ENCODE results near the gene PELI1.

Gene PELI1

GRCh38 chr2:64144057-64145013 is at the start of gene PELI1:
Gene PELI1, minus strand, starts transcription at chr2:64144420. Its CDS starts 36,110 bp downstream, at chr2:64108310.
- peak; percentile 83 to 86 for DNase-seq (ENCODE audit: low read depth in 2 of 2)

- no peak for DNase-seq (ENCODE audit: low read depth in 2 of 2)
These were observed 49.3 kb upstream of the PELI1 start for GRCh38 chr2:64193491-64193890.

GRCh38 chr2:64192664-64193105 is 48.5 kb upstream of the PELI1 start:
- DNase-seq (ENCODE audit: low read depth in 2 of 2): no peak

GRCh38 chr2:64192125-64192479 is 47.9 kb upstream of the PELI1 start:
- no peak for DNase-seq (ENCODE audit: low read depth in 2 of 2)

GRCh38 chr2:64189586-64189985 is 45.4 kb upstream of the PELI1 start:
- no peak for DNase-seq (ENCODE audit: low read depth in 2 of 2)

GRCh38 chr2:64189167-64189566 is 44.9 kb upstream of the PELI1 start:
- no peak for DNase-seq (ENCODE audit: low read depth in 2 of 2)

- no peak for DNase-seq (ENCODE audit: low read depth in 2 of 2)
These were observed 42.7 kb upstream of the PELI1 start for GRCh38 chr2:64186699-64187605.

GRCh38 chr2:64179582-64180321 is 35.5 kb upstream of the PELI1 start:
- DNase-seq (ENCODE audit: low read depth in 2 of 2): no peak

- DNase-seq (ENCODE audit: low read depth in 2 of 2): no peak
These were observed 33.1 kb upstream of the PELI1 start for GRCh38 chr2:64177315-64177714.

GRCh38 chr2:64175419-64176197 is 31.4 kb upstream of the PELI1 start:
- no peak for DNase-seq (ENCODE audit: low read depth in 2 of 2)

GRCh38 chr2:64173156-64174135 is 29.2 kb upstream of the PELI1 start:
- DNase-seq (ENCODE audit: low read depth in 2 of 2): no peak

GRCh38 chr2:64168756-64169155 is 24.5 kb upstream of the PELI1 start:
- DNase-seq (ENCODE audit: low read depth in 2 of 2): no peak

- DNase-seq (ENCODE audit: low read depth in 2 of 2): no peak
These were observed 24.0 kb upstream of the PELI1 start for GRCh38 chr2:64168201-64168600.

GRCh38 chr2:64166637-64167420 is 22.6 kb upstream of the PELI1 start:
- DNase-seq (ENCODE audit: low read depth in 2 of 2): no peak

- DNase-seq (ENCODE audit: low read depth in 2 of 2): no peak
These were observed 22.0 kb upstream of the PELI1 start for GRCh38 chr2:64166212-64166611.

- DNase-seq (ENCODE audit: low read depth in 2 of 2): no peak
These were observed 21.5 kb upstream of the PELI1 start for GRCh38 chr2:64165706-64166105.

- no peak for DNase-seq (ENCODE audit: low read depth in 2 of 2)
These were observed 20.4 kb upstream of the PELI1 start for GRCh38 chr2:64164629-64165028.

- no peak for DNase-seq (ENCODE audit: low read depth in 2 of 2)
These were observed 18.3 kb upstream of the PELI1 start for GRCh38 chr2:64162516-64162915.

GRCh38 chr2:64157792-64158191 is 13.6 kb upstream of the PELI1 start:
- no peak for DNase-seq (ENCODE audit: low read depth in 2 of 2)
